OCI-LY1 (cell line): Measurements from ENCODE around the gene CHCHD6.

ENCODE experiments used
- H2AFZ ChIP-seq: fragments of 200-600 bp; sonication (generic), shearing (Covaris generic); 2 replicates; pipeline ENCODE4 v1.6.0; 2014; ENCODE audit warnings: antibody characterized with exemption, mild to moderate bottlenecking, low read length
- H3F3A ChIP-seq: fragments of 200-600 bp; sonication (generic), shearing (Covaris generic); 2 replicates; pipeline ENCODE4 v1.6.0; 2014; ENCODE audit warnings: mild to moderate bottlenecking, antibody characterized with exemption, low read length, moderate library complexity; ENCODE audit not compliant: insufficient read depth
- H3K27ac ChIP-seq: fragments of 200-600 bp; sonication (generic); 2 replicates; pipeline ENCODE4 v1.5.1; 2014; ENCODE audit warnings: low read length, mixed run types, mild to moderate bottlenecking, low read depth; ENCODE audit not compliant: poor library complexity, severe bottlenecking
- H3K27me3 ChIP-seq: fragments of 200-600 bp; sonication (generic); 2 replicates; pipeline ENCODE4 v1.6.0; 2014; ENCODE audit warnings: antibody characterized with exemption, mild to moderate bottlenecking, low read length, moderate library complexity; ENCODE audit not compliant: insufficient read depth
- H3K36me3 ChIP-seq: fragments of 200-600 bp; sonication (generic); 2 replicates; pipeline ENCODE4 v1.6.1; 2014; ENCODE audit warnings: mild to moderate bottlenecking, antibody characterized with exemption, low read length, moderate library complexity, mixed read lengths; ENCODE audit not compliant: insufficient read depth
- H3K4me1 ChIP-seq: fragments of 200-600 bp; sonication (generic); 2 replicates; pipeline ENCODE4 v1.5.1; 2014; ENCODE audit warnings: mild to moderate bottlenecking, low read length, moderate library complexity; ENCODE audit not compliant: insufficient read depth, severe bottlenecking
- H3K4me2 ChIP-seq: fragments of 200-600 bp; sonication (generic), shearing (Covaris generic); 2 replicates; pipeline ENCODE4 v1.6.1; 2014; ENCODE audit warnings: low read length
- H3K4me3 ChIP-seq: fragments of 200-600 bp; sonication (generic); 2 replicates; pipeline ENCODE4 v1.5.1; 2014; ENCODE audit warnings: low read length, low read depth, mild to moderate bottlenecking, mixed read lengths; ENCODE audit not compliant: poor library complexity, severe bottlenecking
- H3K79me2 ChIP-seq: fragments of 200-600 bp; shearing (Covaris generic); 2 replicates; pipeline ENCODE4 v1.6.1; 2016; ENCODE audit warnings: mixed run types, low read length, mixed read lengths; ENCODE audit not compliant: insufficient read depth
- H3K9ac ChIP-seq: fragments of 200-600 bp; sonication (generic), shearing (Covaris generic); 2 replicates; pipeline ENCODE4 v1.6.1; 2014; ENCODE audit warnings: mild to moderate bottlenecking, low read length, mixed read lengths
- H3K9me2 ChIP-seq: fragments of 200-600 bp; sonication (generic), shearing (Covaris generic); 2 replicates; pipeline ENCODE4 v1.6.1; 2014; ENCODE audit warnings: low read depth, mild to moderate bottlenecking, low read length, mixed read lengths
- H3K9me3 ChIP-seq: fragments of 200-600 bp; shearing (Covaris generic); 2 replicates; pipeline ENCODE4 v1.6.1; 2014; ENCODE audit warnings: low read length, mixed read lengths
- H4K20me1 ChIP-seq: fragments of 200-600 bp; sonication (generic), shearing (Covaris generic); 2 replicates; pipeline ENCODE4 v1.6.0; 2016; ENCODE audit warnings: mild to moderate bottlenecking, low read length; ENCODE audit not compliant: insufficient read depth
- EZH2 ChIP-seq: fragments of 200-600 bp; sonication (generic), shearing (Covaris generic); IDR thresholded peaks from 2 replicates; pipeline ENCODE4 v1.8.0; 2017; ENCODE audit warnings: borderline replicate concordance, mixed run types, mild to moderate bottlenecking, antibody characterized with exemption, low read length, moderate library complexity, mixed read lengths
- TF ChIP-seq, protein P1 (sequence below): fragments of 200-600 bp; sonication (generic), shearing (Covaris generic); IDR thresholded peaks from 2 replicates; pipeline ENCODE4 v1.5.1; 2017; ENCODE audit warnings: mild to moderate bottlenecking, antibody characterized with exemption, low read length, moderate library complexity, mixed read lengths

CHCHD6 gene

DNA sequence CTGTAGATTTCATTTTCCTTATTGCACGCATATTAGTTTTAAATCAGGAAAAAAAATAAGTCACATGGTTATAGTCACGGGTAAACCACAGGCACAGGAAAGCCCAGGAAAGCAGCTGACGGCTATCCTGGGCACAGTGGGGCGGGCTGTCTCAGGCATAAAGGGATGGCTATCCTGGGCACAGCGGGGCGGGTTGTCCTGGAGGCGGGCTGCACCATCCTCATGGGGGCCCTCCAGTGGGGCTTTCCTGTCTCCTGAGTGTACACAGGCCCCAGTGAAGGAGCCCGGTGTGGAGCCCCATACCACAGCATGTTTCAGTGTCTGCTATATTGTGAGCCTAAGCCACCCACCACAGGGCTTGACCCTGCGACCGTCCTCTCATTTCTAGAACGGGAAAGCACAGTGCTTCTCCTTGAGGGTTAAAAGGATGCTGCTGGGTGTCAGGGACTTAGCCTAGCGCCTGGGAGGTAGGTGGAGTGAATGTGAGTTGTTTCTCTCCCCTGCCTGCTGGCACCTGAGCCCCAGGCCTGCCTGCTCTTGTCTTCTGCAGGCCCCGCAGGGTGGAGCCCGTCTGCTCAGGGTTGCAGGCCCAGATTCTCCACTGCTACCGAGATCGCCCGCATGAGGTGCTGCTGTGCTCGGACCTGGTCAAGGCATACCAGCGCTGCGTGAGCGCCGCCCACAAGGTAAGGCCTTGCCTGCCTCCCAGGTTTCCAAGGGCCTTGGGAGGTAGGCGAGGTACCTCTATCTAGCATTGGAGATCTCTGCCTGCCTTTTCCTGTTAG is 253.0 kb downstream of the CHCHD6 start:
- Histone ChIP-seq H3K4me1 (no peaks in the 10 kb centered on the region), H2AFZ (no peak overlapping the region), H3K4me2 (no peak overlapping the region)

DNA sequence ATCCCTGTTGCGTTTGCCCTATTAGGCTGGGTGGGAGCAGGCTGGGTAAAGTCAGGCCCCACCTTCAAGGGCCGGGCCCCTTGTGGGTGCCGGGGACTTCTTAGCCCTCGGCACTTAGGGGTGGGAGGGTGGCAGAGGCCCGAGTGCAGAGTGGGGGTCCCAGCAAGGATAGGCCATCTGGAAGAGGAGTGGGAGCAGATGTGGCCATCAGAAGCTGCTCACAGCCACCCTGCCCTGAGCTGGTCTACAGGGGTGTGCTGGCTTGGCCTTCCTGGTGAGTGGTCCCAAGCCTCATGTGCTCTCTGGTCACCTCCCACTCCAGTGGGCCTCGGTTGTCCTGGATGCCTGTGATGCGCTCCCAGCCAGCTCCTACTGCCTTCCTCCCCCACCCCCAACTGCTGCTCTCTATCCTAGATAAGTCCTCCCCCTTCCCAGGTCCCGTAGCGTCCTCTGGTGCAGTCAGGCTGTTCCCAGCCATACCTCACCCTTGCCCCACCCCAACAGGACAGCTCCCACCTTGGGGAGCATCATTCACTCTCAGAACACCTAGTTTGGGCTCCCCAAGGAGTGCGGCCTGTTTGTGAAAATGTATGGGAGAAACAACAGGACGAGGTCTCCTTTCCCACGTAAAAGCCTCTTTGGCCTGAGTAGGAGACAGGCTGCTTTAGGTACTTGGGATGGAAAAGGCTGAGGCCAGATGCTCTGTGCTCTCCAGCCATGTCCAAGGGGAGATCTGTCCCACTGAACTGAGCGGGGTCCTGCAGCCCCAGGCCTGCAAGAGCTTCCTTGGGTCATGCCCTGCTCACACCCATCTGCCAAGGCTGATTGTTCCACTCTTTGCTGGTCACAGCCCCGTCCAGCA is 254.0 kb downstream of the CHCHD6 start:
- Histone ChIP-seq H3K27me3 (no peaks in the 10 kb centered on the region), H3K27ac (no peak overlapping the region), H3K9ac (no peak overlapping the region), H3K4me3 (no peak overlapping the region), H3K36me3 (no peaks in the 10 kb centered on the region), H3K79me2 (no peaks in the 10 kb centered on the region), H3K9me2 (no peaks in the 10 kb centered on the region), H3K9me3 (no peaks in the 10 kb centered on the region), H3K4me1 (no peaks in the 10 kb centered on the region), H3K4me2 (no peak overlapping the region), H4K20me1 (no peaks in the 10 kb centered on the region), H3F3A (no peaks in the 10 kb centered on the region), H2AFZ (no peak overlapping the region)
- TF ChIP-seq, protein P1, sequence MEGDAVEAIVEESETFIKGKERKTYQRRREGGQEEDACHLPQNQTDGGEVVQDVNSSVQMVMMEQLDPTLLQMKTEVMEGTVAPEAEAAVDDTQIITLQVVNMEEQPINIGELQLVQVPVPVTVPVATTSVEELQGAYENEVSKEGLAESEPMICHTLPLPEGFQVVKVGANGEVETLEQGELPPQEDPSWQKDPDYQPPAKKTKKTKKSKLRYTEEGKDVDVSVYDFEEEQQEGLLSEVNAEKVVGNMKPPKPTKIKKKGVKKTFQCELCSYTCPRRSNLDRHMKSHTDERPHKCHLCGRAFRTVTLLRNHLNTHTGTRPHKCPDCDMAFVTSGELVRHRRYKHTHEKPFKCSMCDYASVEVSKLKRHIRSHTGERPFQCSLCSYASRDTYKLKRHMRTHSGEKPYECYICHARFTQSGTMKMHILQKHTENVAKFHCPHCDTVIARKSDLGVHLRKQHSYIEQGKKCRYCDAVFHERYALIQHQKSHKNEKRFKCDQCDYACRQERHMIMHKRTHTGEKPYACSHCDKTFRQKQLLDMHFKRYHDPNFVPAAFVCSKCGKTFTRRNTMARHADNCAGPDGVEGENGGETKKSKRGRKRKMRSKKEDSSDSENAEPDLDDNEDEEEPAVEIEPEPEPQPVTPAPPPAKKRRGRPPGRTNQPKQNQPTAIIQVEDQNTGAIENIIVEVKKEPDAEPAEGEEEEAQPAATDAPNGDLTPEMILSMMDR, result no peak
- no peak for TF ChIP-seq EZH2

More for the DNA sequence above, 253.0 kb downstream of the CHCHD6 start:
- no peak for TF ChIP-seq EZH2
- TF ChIP-seq, protein P1, result no peak
- Histone ChIP-seq H3K79me2 (no peaks in the 10 kb centered on the region), H4K20me1 (no peaks in the 10 kb centered on the region), H3F3A (no peaks in the 10 kb centered on the region), H3K27me3 (no peaks in the 10 kb centered on the region), H3K9me2 (no peaks in the 10 kb centered on the region), H3K27ac (no peak overlapping the region), H3K36me3 (no peaks in the 10 kb centered on the region), H3K4me3 (no peak overlapping the region), H3K9ac (no peak overlapping the region), H3K9me3 (no peaks in the 10 kb centered on the region)

DNA sequence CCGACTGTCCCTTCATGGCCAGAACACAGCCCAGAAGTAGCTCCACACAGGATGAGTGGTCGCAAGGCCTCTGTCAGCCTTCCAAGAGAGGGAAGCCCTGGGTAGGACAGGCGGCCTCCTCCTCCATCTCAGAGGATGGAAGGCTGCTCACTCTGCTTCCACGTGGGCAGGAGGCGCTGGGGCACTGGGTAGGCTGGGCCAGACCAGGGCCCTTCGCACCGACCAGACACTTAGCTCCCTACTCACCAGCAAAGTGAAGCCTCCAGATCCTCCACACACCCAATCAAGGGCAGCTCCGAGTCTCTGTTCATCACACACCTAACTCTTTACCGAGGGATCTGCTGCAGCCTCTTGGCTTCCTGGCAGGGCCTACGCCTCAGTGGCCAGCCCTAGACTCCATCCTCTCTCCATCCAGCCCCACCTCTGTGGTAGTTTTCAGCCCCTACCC is 254.6 kb downstream of the CHCHD6 start:
- H4K20me1 ChIP-seq, result no peaks in the 10 kb centered on the region
- H3K27me3 ChIP-seq, result no peaks in the 10 kb centered on the region
- H3F3A ChIP-seq, result no peaks in the 10 kb centered on the region
- no peak overlapping the region for H3K9ac ChIP-seq
- no peaks in the 10 kb centered on the region for H3K79me2 ChIP-seq
- H3K27ac ChIP-seq, result no peak overlapping the region
- no peaks in the 10 kb centered on the region for H3K36me3 ChIP-seq
- no peaks in the 10 kb centered on the region for H3K9me2 ChIP-seq
- H2AFZ ChIP-seq, result no peak overlapping the region
- no peak overlapping the region for H3K4me3 ChIP-seq
- no peak overlapping the region for H3K4me2 ChIP-seq
- H3K4me1 ChIP-seq, result no peaks in the 10 kb centered on the region
- TF ChIP-seq, protein P1, result no peak
- no peak for TF ChIP-seq EZH2
- H3K9me3 ChIP-seq, result no peaks in the 10 kb centered on the region
